GM21515 (cell line): ENCODE results near the gene PRUNE2.
"Not testable (repeated sequence)": the region's sequence is repeated elsewhere in the genome, so short reads cannot be mapped to it uniquely, and the experiment has no call there.

Source experiments
- ATAC-seq: cut with Tn5 transposase; IDR thresholded peaks from one replicate; pipeline ENCODE4 v1.9.1; 2021; ENCODE audit not compliant: unreplicated experiment

The PRUNE2 gene, protein sequence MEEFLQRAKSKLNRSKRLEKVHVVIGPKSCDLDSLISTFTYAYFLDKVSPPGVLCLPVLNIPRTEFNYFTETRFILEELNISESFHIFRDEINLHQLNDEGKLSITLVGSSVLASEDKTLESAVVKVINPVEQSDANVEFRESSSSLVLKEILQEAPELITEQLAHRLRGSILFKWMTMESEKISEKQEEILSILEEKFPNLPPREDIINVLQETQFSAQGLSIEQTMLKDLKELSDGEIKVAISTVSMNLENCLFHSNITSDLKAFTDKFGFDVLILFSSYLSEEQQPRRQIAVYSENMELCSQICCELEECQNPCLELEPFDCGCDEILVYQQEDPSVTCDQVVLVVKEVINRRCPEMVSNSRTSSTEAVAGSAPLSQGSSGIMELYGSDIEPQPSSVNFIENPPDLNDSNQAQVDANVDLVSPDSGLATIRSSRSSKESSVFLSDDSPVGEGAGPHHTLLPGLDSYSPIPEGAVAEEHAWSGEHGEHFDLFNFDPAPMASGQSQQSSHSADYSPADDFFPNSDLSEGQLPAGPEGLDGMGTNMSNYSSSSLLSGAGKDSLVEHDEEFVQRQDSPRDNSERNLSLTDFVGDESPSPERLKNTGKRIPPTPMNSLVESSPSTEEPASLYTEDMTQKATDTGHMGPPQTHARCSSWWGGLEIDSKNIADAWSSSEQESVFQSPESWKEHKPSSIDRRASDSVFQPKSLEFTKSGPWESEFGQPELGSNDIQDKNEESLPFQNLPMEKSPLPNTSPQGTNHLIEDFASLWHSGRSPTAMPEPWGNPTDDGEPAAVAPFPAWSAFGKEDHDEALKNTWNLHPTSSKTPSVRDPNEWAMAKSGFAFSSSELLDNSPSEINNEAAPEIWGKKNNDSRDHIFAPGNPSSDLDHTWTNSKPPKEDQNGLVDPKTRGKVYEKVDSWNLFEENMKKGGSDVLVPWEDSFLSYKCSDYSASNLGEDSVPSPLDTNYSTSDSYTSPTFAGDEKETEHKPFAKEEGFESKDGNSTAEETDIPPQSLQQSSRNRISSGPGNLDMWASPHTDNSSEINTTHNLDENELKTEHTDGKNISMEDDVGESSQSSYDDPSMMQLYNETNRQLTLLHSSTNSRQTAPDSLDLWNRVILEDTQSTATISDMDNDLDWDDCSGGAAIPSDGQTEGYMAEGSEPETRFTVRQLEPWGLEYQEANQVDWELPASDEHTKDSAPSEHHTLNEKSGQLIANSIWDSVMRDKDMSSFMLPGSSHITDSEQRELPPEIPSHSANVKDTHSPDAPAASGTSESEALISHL (N-terminal part only)

DNA sequence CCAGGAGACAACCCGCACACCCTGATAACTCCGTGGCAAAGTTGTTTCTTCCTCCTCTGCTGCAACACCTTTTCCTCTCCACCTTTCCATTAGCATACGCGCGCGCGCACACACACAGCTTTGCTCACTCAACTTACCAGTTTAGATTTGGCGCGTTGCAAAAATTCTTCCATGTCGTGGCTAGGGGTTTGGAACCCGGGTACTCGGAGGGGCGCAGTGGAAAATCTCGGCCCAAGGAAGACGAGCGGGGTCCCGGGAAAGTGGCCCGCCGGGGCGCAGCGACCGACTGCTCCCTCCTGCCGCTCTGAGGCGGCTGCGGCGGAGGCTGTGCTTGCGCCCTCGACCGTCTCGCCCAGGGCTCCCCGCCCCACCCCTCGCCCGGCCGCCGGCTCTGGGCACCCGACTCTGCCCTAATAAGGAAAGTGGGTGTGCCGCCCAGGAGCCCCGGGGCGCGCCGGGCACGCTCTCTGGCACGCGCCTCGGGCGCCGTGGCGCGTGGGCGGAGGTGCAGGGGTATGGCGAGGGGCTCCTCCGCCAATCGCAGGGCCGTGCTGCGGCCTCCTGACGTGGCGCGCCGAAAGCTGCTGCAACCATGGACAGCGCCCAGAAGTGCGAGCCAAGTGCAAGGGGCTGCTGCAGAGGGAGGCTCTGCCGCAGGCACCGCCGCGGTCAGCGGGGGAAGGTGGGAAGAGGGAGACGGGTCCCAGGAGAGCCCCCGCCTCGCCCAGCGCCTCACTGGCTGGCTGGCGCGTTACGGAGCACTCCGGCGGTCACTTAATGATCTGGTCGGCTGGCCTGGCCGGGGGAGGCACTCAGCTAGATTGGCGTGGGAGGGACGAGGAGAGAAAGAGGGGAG, at the start of gene PRUNE2:
PRUNE2 (minus strand) TSS at position 324 of the 856 bp plus-strand sequence; CDS start at position 173, 151 bp downstream.
- ATAC-seq: no peak

DNA sequence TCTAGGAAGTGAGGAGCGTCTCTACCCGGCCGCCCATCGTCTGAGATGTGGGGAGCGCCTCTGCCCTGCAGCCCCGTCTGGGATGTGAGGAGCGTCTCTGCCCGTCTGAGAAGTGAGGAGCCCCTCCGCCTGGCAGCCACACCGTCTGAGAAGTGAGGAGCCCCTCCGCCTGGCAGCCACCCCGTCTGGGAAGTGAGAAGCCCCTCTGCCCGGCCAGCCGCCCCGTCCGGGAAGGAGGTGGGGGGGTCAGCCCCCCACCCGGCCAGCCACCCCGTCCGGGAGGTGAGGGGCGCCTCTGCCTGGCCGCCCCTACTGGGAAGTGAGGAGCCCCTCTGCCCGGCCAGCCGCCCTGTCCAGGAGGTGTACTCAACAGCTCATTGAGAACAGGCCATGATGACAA, 49.5 kb upstream of the PRUNE2 start:
- ATAC-seq: not testable (repeated sequence)

DNA sequence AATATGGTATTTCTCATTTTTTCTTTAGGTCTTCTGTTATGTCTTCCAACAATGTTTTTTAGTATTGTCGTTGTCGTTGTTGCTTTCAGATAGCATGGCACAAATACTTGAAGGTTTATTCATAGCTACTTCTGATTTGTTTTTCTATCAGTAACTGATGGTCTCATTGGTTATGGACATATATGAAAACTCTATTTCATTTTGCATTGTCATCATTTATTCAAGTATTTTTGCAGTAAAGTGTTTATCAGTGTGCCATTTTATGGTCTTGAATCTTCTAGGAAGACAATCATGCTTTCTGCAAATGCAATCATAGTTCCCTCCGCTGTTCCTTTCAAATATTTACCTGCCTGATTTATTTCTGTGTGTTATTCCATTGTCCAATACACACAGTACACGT, 44.0 kb upstream of the PRUNE2 start:
- ATAC-seq: no peak

DNA sequence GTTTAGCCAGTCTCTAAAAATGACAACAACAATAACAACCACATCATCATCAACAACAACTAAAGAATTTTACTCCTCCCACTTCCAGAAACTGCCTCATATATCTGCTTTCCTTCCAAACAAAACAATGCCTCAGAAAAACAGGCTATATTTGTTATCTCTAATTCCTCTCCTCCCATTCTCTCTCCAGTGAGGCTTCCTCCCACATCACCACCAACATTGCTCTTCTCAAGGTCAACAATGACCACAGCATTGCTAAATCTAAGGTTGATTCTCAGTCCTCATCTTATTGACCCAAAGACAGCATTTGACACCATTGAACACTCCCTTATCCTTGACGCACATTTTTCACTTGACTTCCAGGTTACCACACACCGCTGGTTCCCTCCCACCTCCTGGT, 38.1 kb upstream of the PRUNE2 start:
- no peak for ATAC-seq

DNA sequence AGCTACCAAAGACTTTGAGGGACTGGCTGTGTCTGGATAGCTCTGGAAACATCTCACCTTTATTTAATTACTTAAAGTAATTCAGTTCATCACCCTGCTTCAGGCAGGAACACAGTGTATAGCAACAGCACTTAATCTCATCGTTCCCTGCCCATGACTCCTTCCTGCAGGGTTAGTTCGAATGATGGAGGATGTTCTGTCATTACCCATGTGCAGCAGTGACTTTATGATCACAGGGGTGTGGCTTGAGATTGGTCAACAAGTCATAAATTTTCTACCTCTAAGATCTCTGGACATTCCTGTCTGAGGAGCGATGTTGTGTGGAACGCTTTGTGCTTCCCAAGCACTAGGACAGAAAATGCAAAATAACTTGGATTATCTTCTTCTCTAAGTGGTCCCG, 37.1 kb upstream of the PRUNE2 start:
- no peak for ATAC-seq

DNA sequence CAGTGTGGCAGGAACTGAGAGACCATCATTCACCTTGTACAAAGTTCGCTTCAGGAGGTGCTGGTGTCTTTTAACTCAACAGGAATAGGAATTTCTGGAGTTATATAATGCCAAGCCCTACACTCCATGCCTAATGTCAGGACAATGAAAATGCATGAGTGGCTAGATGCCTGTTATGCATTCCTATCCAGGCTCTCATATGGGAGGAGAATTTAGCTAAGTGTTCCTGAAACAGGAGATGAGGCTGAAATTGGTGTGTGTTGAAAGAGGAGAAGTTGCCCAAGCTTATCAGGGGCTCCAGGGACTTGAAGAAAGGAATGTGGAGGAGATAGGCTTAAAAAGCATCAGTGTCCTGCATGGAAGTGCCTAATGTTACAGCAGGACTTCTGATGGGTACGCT, 26.8 kb upstream of the PRUNE2 start:
- ATAC-seq: no peak

DNA sequence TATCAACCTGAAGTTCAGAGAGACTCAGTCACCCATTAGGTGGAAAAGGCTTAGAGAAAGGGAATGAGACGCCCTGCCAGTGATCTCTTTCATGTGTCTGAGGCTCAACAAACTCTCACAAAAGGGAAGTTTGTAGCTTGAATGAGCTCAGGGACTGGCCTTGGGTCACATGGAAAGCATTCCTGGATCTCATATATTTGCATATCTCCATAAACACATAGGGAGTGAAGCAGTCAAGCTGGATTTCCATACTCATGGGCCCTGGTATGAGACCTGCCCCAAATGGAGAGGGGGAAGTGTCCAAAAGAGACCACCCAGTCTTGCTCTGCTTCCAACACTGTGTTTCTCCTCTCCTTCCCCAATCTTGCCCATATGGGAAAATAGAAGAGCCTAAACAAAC, 26.4 kb upstream of the PRUNE2 start:
- ATAC-seq: no peak

DNA sequence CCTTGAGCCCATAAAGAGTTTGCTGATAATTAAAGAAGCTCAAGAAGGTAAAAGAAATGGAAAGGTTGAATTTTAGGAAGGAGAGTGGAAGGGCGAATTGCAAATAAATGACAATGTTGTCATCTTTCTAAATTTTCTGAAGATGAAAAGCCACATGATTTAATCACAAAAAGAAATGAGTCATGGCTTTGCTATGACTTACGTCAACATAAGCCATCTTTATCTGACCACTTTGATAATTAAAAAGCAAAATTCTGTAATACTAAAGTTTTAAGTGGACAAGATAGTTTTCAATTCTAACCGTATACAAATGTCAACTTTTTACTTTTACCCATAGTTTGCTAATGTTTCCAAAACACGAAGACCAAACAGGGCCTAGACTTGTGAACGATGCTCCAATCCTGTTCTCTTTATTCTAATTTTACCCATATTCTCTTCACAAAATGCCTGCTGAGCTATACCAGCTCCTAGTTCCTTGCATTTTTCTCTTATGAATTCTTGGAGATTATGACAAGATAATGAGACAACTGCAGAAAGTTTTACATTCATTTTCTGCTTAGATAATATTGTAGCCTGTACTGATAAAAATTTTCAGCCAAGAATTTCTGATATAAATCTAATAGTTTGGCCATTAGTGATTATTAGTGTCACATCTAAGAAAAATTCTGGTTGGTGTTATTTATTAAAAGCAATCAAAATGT, 21.8 kb upstream of the PRUNE2 start:
- ATAC-seq: no peak

DNA sequence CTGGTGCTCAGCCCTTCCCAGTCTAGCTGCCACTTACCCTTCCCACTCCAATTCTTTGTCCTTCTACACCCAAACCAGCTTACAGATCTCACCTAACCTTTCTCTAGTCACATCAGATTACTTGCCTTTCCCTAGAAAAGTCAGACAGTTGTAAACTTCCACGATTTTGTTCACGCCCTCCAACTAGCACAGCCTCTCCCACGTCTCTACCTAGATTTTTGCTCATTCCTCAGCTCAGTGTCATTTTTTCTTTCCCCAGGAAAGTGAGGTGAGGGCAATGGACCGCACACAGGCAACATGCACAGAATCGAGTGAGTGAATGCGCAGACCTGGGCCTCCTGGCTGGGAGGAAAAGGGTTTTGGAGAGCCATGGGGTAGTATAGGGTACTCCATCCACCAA, 20.9 kb upstream of the PRUNE2 start:
- no peak for ATAC-seq

DNA sequence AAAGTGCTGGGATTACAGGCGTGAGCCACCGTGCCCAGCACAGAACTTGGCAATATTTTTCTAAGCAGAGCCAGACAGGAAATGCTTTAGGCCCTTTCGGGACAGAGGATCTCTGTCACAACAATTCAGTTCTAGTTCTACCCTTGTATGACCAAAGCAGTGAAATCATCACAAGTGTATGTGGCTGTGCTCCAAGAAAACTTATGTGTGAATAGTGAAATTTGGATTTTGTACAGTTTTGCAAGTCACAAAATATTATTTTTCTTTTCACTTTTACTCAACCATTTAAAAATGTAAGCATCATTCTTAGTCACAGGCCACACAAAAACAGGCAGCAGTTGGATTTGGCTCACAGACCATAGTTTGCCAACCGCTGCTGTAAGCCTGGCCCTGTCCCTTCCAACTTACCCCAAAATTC, 20.4 kb upstream of the PRUNE2 start:
- no peak for ATAC-seq

DNA sequence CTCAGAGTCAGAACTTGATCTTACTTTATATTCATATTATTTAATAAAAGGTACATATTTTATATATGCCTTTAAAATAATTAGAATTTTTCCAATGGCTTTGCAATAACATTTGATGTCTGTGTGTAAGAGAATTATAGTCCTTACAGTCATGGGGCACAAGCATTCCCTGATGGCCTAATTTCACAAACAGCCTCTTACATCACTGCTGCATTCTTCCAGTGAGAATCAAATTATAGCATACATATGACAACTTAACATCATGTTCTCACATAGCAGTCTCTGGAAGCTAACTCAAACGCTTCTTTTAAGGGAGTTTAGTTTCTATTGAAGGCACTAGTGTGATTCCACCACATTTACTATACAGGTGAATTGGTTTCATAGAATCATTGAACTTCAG, 15.3 kb upstream of the PRUNE2 start:
- no peak for ATAC-seq

DNA sequence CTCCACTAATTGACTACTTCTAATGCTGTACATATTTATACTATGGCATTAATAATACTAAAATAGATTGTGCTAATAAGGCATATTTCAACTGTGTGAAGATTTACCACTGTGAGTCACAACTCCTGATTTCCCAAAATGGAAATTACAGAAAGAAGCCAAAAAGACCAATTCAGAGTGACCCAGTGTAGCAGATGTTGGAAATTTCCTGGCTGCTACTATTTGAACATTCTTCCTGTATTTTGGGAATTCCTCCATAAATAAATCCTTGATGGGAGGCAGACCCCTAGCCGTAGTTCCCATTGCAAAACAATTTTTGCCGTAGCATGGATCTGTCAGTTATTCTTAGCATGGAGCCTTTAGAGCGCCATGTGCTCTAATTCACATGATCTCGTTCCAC, 11.4 kb upstream of the PRUNE2 start:
- no peak for ATAC-seq

DNA sequence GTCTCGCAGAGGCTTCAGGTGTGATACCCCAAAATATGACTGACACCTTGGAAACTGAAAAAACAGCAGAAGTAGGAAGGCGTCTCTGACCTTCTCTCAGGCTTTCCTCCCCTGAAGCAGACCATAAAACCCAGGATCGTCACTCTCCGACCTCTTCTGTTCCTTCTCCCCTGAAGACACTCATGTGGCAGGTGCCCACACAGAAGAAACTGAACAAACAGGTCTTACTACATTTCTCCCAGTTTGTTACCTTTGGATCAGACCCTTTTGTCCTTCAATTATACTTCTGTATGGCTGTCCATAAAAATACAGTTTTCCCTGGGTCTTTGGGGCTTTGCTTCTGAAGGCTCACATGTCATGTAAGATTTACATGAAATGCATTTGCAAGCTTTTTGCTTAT, 10.3 kb upstream of the PRUNE2 start:
- ATAC-seq: no peak

DNA sequence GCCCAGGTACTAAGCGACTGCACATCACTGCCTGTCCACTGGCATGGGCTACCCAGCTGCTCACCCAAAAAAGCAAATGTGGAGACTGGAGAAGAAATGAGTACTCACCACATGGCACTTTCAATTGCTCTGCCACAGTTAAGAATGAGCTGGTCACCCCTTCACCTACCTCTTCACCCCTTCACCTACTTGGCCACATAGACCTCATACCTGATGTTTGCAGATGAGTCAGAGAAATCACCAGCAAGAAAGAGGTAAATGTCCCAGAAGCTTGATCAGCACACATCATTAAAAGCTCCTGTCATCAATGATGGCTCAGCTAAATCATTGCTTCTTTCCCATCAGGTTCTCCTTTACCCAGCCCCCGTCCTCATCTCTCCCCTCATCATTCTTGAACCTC, 7.6 kb upstream of the PRUNE2 start:
- ATAC-seq: no peak

DNA sequence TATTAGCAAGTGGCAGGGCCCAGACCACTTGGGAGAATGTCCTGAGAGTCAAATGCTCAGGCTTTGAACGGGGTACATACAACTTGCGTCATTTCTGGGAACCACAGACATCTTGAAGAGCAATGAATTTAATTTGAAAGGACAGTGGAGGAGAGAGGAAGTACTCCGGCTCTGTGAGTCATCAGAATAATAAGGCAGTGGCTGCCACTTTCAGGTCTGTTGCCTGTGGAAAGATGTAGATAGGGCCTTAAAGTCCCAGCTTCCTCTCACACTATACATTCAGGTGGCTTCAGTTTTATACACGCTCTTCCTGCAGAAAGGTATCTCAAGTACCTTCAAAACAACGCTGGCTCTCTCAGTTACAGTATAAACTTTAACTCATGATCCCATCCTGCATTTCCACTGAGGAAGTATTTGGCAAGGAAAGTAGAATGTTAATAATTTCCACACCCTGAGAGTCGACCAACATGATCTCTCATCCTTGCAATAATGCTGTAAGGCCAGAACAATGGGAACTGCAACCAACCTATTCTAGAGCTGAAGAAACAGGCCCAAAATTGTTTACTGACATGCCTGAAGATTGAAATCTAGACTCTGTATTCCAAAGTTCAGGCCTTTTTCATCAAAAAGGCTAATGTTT, 6.8 kb upstream of the PRUNE2 start:
- ATAC-seq: no peak

DNA sequence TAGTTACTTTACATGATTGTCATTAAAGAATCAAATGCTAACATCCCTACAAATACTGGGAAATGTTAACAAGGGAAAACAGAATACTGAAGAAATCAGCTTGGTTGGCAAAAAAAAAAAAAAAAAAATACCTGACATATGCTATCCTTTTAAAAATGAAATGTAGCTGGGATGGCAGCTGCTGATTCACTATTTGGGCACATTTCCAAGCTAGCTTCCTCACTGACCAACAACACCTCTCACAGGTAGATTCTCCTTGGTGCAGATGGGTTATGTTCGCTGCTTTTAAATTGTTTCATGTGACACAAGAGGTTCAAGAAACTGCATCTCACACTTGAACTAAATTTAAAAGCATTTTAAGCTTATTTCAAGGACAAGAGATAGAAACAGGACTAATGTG, 6.1 kb upstream of the PRUNE2 start:
- no peak for ATAC-seq

DNA sequence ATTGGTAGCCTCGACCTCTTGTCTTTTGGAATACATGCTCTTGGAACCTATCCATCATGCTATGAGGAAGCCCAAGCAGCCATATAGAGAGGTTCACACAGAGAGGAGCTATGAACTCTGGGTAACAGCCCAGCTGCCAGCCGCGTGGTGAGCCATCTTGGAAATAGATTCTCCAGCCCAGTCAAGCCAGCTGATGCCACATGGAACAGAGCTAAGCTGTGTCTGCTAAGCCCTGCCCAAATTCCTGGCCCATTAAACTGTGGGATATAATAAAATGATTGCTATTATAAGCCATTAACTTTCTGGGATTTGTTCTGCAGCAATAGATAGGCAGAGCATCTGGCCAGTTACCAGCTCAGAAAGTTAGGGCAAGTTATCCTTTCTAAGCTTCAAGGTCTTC, 4.9 kb upstream of the PRUNE2 start:
- no peak for ATAC-seq

DNA sequence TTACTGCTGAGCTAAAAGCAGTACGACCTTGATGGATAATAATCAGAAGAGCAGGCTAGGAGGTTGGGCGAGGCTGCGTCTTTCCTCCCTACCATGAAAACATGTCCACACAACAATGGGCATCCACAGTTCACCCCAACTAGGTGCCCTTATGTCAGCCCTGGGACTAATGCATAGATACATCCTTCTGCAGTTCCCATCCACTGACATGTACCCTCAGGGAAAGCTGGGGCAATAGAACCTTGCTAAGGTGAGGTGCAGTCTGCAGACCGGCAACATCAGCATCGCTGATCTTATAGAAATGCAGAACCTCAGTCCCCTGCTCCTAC, 697 bp upstream of the PRUNE2 start:
- ATAC-seq: no peak

DNA sequence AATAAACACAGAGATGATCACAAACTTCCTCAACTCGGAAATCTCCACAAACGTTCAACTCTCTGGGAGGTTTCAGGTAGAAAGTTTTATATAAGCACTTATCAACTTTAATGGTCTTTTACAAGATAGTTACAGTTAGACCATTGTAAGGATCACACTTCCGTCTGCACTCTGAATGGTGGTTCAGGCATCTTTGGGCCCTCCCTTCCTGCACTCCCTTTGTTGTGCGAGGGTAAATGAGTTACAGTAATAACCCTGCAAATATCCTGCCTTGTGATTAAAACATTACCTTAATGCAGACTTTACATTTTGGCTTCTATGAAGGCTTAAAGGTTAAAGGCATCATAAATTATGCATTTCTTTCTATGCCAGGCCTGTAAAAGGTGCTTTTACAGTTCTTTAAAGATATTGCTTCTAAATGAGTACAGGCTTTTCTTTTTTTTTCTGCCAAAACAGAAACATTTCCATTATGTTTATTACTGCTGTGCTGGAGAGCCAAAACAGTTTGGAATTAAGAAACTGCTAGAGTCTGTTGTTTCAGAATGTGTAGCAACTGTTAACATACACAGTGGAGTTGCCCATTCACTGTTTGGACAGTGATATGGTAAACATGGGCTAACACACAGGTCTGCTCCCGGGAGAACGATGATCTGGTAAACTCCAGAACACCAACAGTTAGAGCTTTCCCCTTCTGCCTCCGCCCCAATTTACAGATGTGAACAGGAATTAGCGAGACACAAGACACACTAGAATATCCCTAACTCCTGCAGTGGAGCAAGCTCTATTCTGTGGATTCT, 1.1 kb downstream of the PRUNE2 start:
- ATAC-seq: no peak
